ENCODE data around the gene GFOD1.
"Not testable (repeated sequence)": the region's sequence is repeated elsewhere in the genome, so short reads cannot be mapped to it uniquely, and the experiment has no call there.

GFOD1 gene

DNA sequence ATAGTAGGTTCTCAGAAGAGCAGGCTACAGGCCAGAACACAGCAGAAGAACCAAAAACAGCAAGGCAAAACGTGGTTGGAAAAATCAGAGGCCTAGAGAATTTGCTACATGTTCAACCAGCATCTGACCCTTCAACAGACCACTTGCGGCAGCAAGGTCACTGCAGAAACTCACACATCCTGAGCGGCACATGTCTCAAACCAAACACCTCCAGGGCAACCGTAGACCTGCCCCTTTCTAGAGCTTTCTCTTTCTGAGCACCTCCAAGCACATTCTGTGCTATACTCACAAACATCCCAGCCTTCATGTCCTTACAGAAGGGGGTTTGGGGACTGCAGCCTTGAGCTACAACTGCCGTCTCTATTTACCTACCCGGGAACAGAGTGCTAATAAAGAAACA lies 52.6 kb downstream of the GFOD1 start:
- H3K4me3 ChIP-seq (ENCODE audit: low read depth, low read length), result no peak overlapping the region
- TF ChIP-seq, protein P1, sequence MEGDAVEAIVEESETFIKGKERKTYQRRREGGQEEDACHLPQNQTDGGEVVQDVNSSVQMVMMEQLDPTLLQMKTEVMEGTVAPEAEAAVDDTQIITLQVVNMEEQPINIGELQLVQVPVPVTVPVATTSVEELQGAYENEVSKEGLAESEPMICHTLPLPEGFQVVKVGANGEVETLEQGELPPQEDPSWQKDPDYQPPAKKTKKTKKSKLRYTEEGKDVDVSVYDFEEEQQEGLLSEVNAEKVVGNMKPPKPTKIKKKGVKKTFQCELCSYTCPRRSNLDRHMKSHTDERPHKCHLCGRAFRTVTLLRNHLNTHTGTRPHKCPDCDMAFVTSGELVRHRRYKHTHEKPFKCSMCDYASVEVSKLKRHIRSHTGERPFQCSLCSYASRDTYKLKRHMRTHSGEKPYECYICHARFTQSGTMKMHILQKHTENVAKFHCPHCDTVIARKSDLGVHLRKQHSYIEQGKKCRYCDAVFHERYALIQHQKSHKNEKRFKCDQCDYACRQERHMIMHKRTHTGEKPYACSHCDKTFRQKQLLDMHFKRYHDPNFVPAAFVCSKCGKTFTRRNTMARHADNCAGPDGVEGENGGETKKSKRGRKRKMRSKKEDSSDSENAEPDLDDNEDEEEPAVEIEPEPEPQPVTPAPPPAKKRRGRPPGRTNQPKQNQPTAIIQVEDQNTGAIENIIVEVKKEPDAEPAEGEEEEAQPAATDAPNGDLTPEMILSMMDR (IDR thresholded peaks at IDR 0.05; ENCODE audit: borderline replicate concordance, insufficient read depth, low read depth, low read length), result no peak

DNA sequence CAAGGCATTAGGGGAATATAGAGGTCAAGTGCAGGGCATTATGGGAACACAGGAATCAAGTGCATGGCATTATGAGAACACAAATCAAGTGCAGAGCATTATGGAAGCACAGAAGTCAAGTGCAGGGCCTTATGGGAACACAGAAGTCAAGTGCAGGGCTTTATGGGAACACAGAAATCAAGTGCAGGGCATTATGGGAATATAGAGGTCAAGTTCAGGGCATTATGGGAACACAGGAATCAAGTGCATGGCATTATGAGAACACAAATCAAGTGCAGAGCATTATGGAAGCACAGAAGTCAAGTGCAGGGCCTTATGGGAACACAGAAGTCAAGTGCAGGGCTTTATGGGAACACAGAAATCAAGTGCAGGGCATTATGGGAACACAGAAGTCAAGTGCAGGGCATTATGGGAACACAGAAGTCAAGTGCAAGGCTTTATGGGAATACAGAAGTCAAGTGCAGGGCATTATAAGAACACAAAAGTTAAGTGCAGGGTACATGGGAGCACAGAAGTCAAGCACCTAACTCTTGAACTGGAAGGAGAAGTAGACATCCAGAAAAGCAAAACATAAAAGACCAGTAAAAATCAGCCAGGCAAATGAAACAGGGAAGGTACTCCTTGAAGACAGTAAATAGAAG lies 53.1 kb downstream of the GFOD1 start:
- not testable (repeated sequence) for H3K4me3 ChIP-seq (ENCODE audit: low read depth, low read length)

DNA sequence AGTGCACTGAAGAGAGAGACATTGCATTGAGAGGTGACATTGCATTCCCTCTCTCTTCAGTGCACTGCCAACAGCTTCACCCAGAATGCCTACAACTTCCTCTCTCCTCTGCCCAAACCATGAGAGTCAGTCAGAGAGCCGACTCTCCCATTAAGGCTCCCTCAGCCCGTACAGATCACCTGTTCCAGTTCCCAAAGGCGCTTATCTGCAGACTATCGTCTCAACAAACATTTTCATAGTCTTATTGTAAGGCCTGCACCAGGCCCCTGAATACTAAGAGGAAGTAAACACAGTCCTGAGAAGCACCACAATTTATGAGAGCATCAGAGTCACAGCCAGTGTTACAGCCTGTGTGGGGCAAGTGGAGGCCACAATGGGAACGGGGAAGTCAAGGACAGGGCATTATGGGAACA lies 53.7 kb downstream of the GFOD1 start:
- H3K4me3 ChIP-seq (ENCODE audit: low read depth, low read length), result no peak overlapping the region
- TF ChIP-seq, protein P1 (IDR thresholded peaks at IDR 0.05; ENCODE audit: borderline replicate concordance, insufficient read depth, low read depth, low read length), result no peak

DNA sequence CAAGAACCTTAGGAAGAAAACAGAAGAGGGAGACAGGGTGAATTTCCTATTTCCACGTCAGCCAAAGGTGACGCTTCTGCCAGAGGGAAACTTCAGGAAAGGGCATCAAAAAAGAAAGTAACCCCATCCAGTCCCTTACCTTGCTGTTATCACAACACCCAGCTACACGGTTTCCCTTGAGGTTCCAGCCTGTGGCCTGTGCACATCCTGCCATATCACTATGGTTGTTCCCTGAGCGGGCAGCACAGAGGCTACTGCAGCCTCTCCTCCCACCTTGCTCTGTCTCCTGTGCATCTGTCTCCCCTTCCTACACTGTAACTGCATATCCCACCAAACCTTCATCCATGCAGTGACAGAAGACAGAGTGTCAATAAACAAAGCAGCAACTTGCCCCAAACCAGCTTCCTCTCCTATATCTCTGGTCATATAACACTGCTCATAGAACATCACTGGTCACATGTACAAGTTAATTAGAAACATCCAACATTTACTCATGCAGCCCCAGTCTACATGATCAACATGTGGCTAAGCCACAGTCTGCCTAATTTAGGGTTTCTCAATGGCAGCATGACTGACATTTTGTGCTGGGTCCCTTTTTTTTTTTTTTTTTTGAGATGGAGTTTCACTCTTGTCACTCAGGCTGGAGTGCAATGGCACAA lies 54.7 kb downstream of the GFOD1 start:
- TF ChIP-seq, protein P1 (IDR thresholded peaks at IDR 0.05; ENCODE audit: borderline replicate concordance, insufficient read depth, low read depth, low read length), result no peak
- no peak overlapping the region for H3K4me3 ChIP-seq (ENCODE audit: low read depth, low read length)

DNA sequence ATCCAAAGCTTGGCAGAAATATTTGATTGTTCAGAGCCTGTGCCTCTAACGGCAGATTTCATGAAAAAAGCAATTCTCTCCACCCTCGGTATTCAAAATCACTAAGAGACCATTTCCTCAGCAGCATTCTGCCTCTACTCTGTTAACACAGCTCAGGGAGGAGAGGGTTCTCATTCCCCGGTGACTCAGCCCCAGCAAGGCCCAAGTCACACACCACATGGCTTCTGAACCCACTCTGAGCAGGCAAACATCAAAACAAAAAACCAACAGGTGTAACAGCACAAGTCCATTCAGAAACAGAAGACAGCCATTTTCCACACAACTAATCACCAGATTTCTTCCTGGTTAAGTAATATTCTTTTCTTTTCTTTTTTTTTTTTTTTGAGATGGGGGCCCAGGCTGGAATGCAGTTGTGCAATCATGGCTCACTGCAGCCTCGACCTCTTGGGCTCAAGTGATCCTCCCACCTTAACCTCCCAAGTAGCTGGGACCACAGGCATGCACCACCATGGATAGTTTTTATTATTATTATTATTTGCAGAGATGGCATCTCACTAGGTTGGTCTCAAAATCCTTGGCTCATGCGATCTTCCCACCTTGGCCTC lies 55.4 kb downstream of the GFOD1 start:
- no peak overlapping the region for H3K4me3 ChIP-seq (ENCODE audit: low read depth, low read length)

DNA sequence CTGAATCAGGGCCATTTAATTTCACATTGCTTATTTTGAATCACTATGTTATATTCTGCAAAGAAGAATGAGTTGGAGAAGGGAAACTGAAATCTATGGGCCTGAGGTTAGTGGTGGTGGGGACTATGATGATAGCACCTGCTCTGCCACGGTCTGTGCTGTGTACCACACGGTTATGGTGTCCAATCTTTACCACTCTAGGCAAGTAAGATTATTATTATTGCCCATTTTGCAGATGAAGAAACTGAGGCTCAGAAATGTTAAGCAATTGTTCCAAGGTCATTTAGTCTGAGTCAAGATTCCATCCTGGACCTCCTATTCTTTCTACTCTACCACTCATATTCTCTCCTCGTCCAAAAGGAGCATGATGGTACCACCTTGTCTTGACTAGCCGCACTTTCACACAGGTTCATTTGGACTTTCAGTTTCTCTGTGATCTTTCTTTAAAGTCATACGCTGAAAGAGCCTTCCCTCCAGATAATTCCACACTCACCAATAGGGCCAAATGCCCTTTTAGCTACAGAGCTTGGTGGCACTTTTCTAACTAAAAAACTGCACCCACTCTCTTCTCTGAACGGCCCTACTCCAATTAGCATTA lies 56.2 kb downstream of the GFOD1 start:
- TF ChIP-seq, protein P1 (IDR thresholded peaks at IDR 0.05; ENCODE audit: borderline replicate concordance, insufficient read depth, low read depth, low read length), result no peak
- no peak overlapping the region for H3K4me3 ChIP-seq (ENCODE audit: low read depth, low read length)

More for the DNA sequence above, 55.4 kb downstream of the GFOD1 start:
- TF ChIP-seq, protein P1 (IDR thresholded peaks at IDR 0.05; ENCODE audit: borderline replicate concordance, insufficient read depth, low read depth, low read length), result no peak

DNA sequence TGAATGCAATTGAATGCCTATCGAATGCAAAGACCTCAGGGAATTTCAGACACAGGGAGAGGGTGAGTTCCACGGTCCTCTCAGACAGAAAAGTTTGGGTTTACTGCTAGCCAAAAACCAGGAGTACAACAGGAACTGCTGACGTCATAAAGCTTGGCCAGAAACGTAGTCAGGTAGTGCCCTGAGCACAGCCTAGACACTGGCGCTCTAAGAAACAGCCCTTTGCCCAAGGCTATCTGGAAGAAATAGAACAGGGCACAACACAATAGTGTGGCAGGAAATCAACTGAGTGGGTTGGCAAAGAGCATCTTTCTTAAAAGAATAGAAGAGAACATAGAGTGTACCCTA lies 58.0 kb downstream of the GFOD1 start:
- no peak overlapping the region for H3K4me3 ChIP-seq (ENCODE audit: low read depth, low read length)
- TF ChIP-seq, protein P1 (IDR thresholded peaks at IDR 0.05; ENCODE audit: borderline replicate concordance, insufficient read depth, low read depth, low read length), result no peak

Measured in GM12875 (cell line).